ENCODE measurements around the gene C3AR1. TPM values are rescaled to one million over a fixed set of nuclear protein-coding genes. Genes with fewer than 3 reads are reported as not detected.
A peak's percentile ranks its signal among the peaks of the same experiment; 100 is the strongest.
"Not testable (repeated sequence)": the region's sequence is repeated elsewhere in the genome, so short reads cannot be mapped to it uniquely, and the experiment has no call there.

C3AR1 gene
- total and polyA plus RNA-seq, 7 donors, result 6.6 to 27.3 (median 10.0) TPM

GRCh38 chr12:8030189-8030588, 36.0 kb downstream of the C3AR1 start:
- H3K27ac ChIP-seq, result no peak overlapping the region
- peaks cover 0 to 1% (median 0%) of the 10 kb centered on the region in 4 donors for H3K36me3 ChIP-seq
- intact Hi-C loops (cut with DNase I), result no loop called here
- H3K9me3 ChIP-seq, result no peaks in the 10 kb centered on the region
- H3K4me3 ChIP-seq, result no peak overlapping the region
- no peaks in the 10 kb centered on the region for H3K27me3 ChIP-seq
- WGBS, 2 donors, result 80 to 89% methylated on average over 3 of the region's 3 CpGs
- TF ChIP-seq EP300 (IDR thresholded peaks at IDR 0.05), result no peak
- no peak for TF ChIP-seq POLR2AphosphoS5 (IDR thresholded peaks at IDR 0.05)
- no peak for TF ChIP-seq POLR2A (IDR thresholded peaks at IDR 0.05)
- peaks cover 0 to 32% (median 28%) of the 10 kb centered on the region in 4 donors for H3K4me1 ChIP-seq
- no peak for DNase-seq

GRCh38 chr12:8028267-8028666, 37.9 kb downstream of the C3AR1 start:
- DNase-seq, result no peak
- intact Hi-C loops (cut with DNase I), result loop anchor here (5.0 kb wide), 1 partner anchor 56 kb away; no protein-coding TSS in a partner anchor
- no peak overlapping the region for H3K27ac ChIP-seq
- TF ChIP-seq EP300 (IDR thresholded peaks at IDR 0.05) (no peak), POLR2A (IDR thresholded peaks at IDR 0.05) (no peak), CTCF (IDR thresholded peaks at IDR 0.05) (no peak), POLR2AphosphoS5 (IDR thresholded peaks at IDR 0.05) (no peak)
- no peaks in the 10 kb centered on the region for H3K9me3 ChIP-seq
- H3K36me3 ChIP-seq, result peaks cover 0 to 3% (median 0%) of the 10 kb centered on the region in 4 donors
- H3K27me3 ChIP-seq, result no peaks in the 10 kb centered on the region
- peaks cover 0 to 15% (median 11%) of the 10 kb centered on the region in 4 donors for H3K4me1 ChIP-seq
- WGBS, 2 donors, result 94 to 96% methylated on average over 15 of the region's 15 CpGs
- H3K4me3 ChIP-seq, result no peak overlapping the region

- WGBS, 2 donors, result 45 to 74% methylated on average over 5 of the region's 5 CpGs
- TF ChIP-seq CTCF (IDR thresholded peaks at IDR 0.05) (no peak), POLR2A (IDR thresholded peaks at IDR 0.05) (no peak)
- peak overlapping the region in 1 of 4 donors; percentile 79 for H3K4me3 ChIP-seq
- peaks cover 0 to 15% (median 11%) of the 10 kb centered on the region in 4 donors for H3K4me1 ChIP-seq
- DNase-seq, result no peak
- H3K9me3 ChIP-seq, result no peaks in the 10 kb centered on the region
- H3K27me3 ChIP-seq, result no peaks in the 10 kb centered on the region
- H3K27ac ChIP-seq, result peak overlapping the region in 3 of 4 donors; percentile 98 to 100 (median 100)
- H3K36me3 ChIP-seq, result peaks cover 0 to 3% (median 0%) of the 10 kb centered on the region in 4 donors
- intact Hi-C loops (cut with DNase I), result loop anchor here (5.0 kb wide), 1 partner anchor 56 kb away; no protein-coding TSS in a partner anchor
Observed at GRCh38 chr12:8027856-8028255, 38.3 kb downstream of the C3AR1 start.

GRCh38 chr12:8026291-8026900, 39.8 kb downstream of the C3AR1 start:
- Histone ChIP-seq H3K27me3 (no peaks in the 10 kb centered on the region), H3K4me3 (peak overlapping the region; percentile 60 to 92 (median 74)), H3K9me3 (no peaks in the 10 kb centered on the region), H3K36me3 (peaks cover 0 to 3% (median 0%) of the 10 kb centered on the region in 4 donors), H3K4me1 (peaks cover 0 to 9% (median 4%) of the 10 kb centered on the region in 4 donors), H3K27ac (peak overlapping the region; percentile 98 to 100 (median 100))
- peak; percentile 99 for DNase-seq
- no peak for TF ChIP-seq CTCF (IDR thresholded peaks at IDR 0.05)
- peak; percentile 8 to 77 (median 72) for TF ChIP-seq POLR2AphosphoS5 (IDR thresholded peaks at IDR 0.05)
- intact Hi-C loops (cut with DNase I), result loop anchor here (5.0 kb wide), 1 partner anchor 54 kb away; no protein-coding TSS in a partner anchor
- 0% methylated on average over 27 of the region's 27 CpGs for WGBS, 2 donors

GRCh38 chr12:8018666-8019581, 47.2 kb downstream of the C3AR1 start:
- no peak for DNase-seq
- Histone ChIP-seq H3K36me3 (no peaks in the 10 kb centered on the region), H3K27me3 (peaks cover 10 to 57% (median 21%) of the 10 kb centered on the region in 3 donors), H3K4me1 (peaks cover 0 to 13% (median 10%) of the 10 kb centered on the region in 4 donors), H3K9me3 (no peaks in the 10 kb centered on the region), H3K4me3 (peak overlapping the region in 2 of 4 donors; percentile 33 to 34), H3K27ac (no peak overlapping the region)
- no peak for TF ChIP-seq POLR2AphosphoS5 (IDR thresholded peaks at IDR 0.05)
- TF ChIP-seq POLR2A (IDR thresholded peaks at IDR 0.05), result no peak
- no peak for TF ChIP-seq EP300 (IDR thresholded peaks at IDR 0.05)
- no peak for TF ChIP-seq CTCF (IDR thresholded peaks at IDR 0.05)
- WGBS, 2 donors, result 3 to 5% methylated on average over 58 of the region's 58 CpGs
- intact Hi-C loops (cut with DNase I), result no loop called here

GRCh38 chr12:8018213-8018612, 47.9 kb downstream of the C3AR1 start:
- peaks cover 10 to 58% (median 21%) of the 10 kb centered on the region in 3 donors for H3K27me3 ChIP-seq
- H3K36me3 ChIP-seq; H3K9me3 ChIP-seq; H3K27ac ChIP-seq; DNase-seq; intact Hi-C loops (cut with DNase I): not testable (repeated sequence)
- H3K4me3 ChIP-seq, result peak overlapping the region in 2 of 4 donors; percentile 33 to 34
- WGBS, 2 donors, result 64 to 65% methylated on average over 16 of the region's 16 CpGs
- peaks cover 0 to 13% (median 10%) of the 10 kb centered on the region in 4 donors for H3K4me1 ChIP-seq
